ENCODE measurements around the gene SGPL1. TPM values are rescaled to one million over a fixed set of nuclear protein-coding genes. Genes with fewer than 3 reads are reported as not detected.

SGPL1 gene
- total RNA-seq, 4 donors from 2014 or later = 24.9 to 65.4 (median 61.3) TPM

DNA sequence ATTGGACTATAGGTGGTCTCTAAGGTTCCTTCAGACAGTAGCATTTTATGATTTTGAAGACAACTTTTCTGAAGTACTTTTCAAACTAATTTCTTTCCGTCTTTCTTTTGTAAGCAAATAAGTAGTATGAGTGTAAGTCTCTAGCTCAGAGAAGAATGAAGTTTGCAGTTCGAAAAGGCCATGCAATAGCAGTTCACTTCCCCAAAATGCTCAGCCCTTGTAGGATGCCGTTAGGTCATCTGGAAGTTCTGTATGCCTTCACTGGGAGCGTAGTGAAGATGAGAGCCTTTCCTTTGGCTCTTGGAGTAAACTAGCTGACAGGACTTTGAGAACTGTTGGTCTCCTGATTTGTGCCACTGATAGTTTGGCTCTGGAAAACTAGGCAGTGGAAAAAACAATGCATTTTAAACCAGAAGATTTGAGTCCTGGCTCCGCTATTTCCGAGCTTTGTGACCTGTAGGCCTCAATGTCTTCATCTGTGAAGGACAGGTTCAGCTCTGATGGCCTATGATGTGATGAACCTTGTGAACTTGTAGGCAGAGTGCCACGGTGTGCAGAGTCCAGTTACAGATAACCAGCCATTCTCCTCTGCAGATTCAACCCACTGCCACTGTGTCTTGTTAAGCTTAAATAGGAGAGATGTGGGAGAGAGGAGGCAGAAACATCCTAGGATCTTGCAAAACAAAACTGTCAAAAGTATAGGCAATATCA lies 18.8 kb downstream of the SGPL1 start:
- Histone ChIP-seq H3K9me3 (no peaks in the 10 kb centered on the region), H3K36me3 (no peaks in the 10 kb centered on the region), H3K4me3 (no peak overlapping the region), H3K27me3 (no peaks in the 10 kb centered on the region), H3K27ac (no peak overlapping the region), H3K4me1 (peaks cover 0 to 41% (median 20%) of the 10 kb centered on the region in 4 donors)
- in situ Hi-C loops (cut with MboI; ENCODE audit: low pct_ligation_motif_present in 1 of 4, low pct_unique_long_range_greater_than_20kb in 1 of 4, low sequenced_read_pairs in 3 of 4) (no loop called here), intact Hi-C loops (cut with DNase I; ENCODE audit: low total_unique reads) (no loop called here)
- TF ChIP-seq POLR2A (IDR thresholded peaks at IDR 0.05) (no peak), POLR2AphosphoS5 (IDR thresholded peaks at IDR 0.05) (no peak), EP300 (IDR thresholded peaks at IDR 0.05; ENCODE audit: low read depth) (no peak)
- TF ChIP-seq, protein P1, sequence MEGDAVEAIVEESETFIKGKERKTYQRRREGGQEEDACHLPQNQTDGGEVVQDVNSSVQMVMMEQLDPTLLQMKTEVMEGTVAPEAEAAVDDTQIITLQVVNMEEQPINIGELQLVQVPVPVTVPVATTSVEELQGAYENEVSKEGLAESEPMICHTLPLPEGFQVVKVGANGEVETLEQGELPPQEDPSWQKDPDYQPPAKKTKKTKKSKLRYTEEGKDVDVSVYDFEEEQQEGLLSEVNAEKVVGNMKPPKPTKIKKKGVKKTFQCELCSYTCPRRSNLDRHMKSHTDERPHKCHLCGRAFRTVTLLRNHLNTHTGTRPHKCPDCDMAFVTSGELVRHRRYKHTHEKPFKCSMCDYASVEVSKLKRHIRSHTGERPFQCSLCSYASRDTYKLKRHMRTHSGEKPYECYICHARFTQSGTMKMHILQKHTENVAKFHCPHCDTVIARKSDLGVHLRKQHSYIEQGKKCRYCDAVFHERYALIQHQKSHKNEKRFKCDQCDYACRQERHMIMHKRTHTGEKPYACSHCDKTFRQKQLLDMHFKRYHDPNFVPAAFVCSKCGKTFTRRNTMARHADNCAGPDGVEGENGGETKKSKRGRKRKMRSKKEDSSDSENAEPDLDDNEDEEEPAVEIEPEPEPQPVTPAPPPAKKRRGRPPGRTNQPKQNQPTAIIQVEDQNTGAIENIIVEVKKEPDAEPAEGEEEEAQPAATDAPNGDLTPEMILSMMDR (IDR thresholded peaks at IDR 0.05) = no peak
- WGBS, 2 donors (ENCODE audit: low coverage in 1 of 2) = 85 to 93% methylated on average over 5 to 7 of the region's 7 CpGs
- no peak for DNase-seq

GRCh38 chr10:70836319-70836718 lies 20.6 kb downstream of the SGPL1 start:
- DNase-seq = no peak
- intact Hi-C loops (cut with DNase I; ENCODE audit: low total_unique reads) (no loop called here), in situ Hi-C loops (cut with MboI; ENCODE audit: low pct_ligation_motif_present in 1 of 4, low pct_unique_long_range_greater_than_20kb in 1 of 4, low sequenced_read_pairs in 3 of 4) (no loop called here)
- no peak overlapping the region for H3K27ac ChIP-seq
- WGBS, 2 donors (ENCODE audit: low coverage in 1 of 2) = 80 to 85% methylated on average over 2 of the region's 2 CpGs
- H3K4me3 ChIP-seq = no peak overlapping the region
- H3K9me3 ChIP-seq = no peaks in the 10 kb centered on the region
- TF ChIP-seq, protein P1 (IDR thresholded peaks at IDR 0.05) = no peak
- TF ChIP-seq POLR2AphosphoS5 (IDR thresholded peaks at IDR 0.05) (no peak), EP300 (IDR thresholded peaks at IDR 0.05; ENCODE audit: low read depth) (no peak), POLR2A (IDR thresholded peaks at IDR 0.05) (no peak)
- no peaks in the 10 kb centered on the region for H3K27me3 ChIP-seq
- H3K36me3 ChIP-seq = no peaks in the 10 kb centered on the region
- H3K4me1 ChIP-seq = peaks cover 0 to 23% (median 13%) of the 10 kb centered on the region in 4 donors

DNA sequence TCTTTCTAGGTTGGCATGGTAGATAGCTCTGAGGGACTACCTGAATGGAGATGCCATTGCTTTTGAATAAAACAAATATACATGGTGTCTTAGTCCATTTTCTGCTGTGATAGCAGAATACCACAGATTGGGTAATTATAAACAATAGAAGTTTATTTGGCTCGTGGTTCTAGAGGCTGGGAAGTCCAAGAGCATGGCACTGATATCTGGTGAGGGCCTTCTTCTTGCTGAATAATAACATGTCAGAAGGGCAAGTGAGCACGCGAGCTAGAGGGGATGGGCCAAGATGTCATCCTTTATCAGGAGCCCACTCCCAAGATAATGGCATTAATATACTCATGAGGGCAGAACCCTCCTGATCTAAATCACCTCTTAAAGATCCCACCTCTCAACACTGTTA lies 21.9 kb downstream of the SGPL1 start:
- in situ Hi-C loops (cut with MboI; ENCODE audit: low pct_ligation_motif_present in 1 of 4, low pct_unique_long_range_greater_than_20kb in 1 of 4, low sequenced_read_pairs in 3 of 4) = no loop called here

GRCh38 chr10:70838270-70838805 lies 22.6 kb downstream of the SGPL1 start:
- in situ Hi-C loops (cut with MboI; ENCODE audit: low pct_ligation_motif_present in 1 of 4, low pct_unique_long_range_greater_than_20kb in 1 of 4, low sequenced_read_pairs in 3 of 4) = no loop called here
- intact Hi-C loops (cut with DNase I; ENCODE audit: low total_unique reads) = no loop called here
- TF ChIP-seq, protein P1 (IDR thresholded peaks at IDR 0.05) = no peak
- TF ChIP-seq POLR2AphosphoS5 (IDR thresholded peaks at IDR 0.05) (no peak), EP300 (IDR thresholded peaks at IDR 0.05; ENCODE audit: low read depth) (no peak), POLR2A (IDR thresholded peaks at IDR 0.05) (no peak)
- DNase-seq = no peak
- Histone ChIP-seq H3K4me3 (no peak overlapping the region), H3K36me3 (no peaks in the 10 kb centered on the region), H3K9me3 (no peaks in the 10 kb centered on the region), H3K27ac (no peak overlapping the region), H3K4me1 (peaks cover 0 to 12% (median 4%) of the 10 kb centered on the region in 4 donors), H3K27me3 (no peaks in the 10 kb centered on the region)
- 82 to 96% methylated on average over 4 of the region's 4 CpGs for WGBS, 2 donors (ENCODE audit: low coverage in 1 of 2)

More for the DNA sequence above, 21.9 kb downstream of the SGPL1 start:
- TF ChIP-seq EP300 (IDR thresholded peaks at IDR 0.05; ENCODE audit: low read depth) (no peak), POLR2A (IDR thresholded peaks at IDR 0.05) (no peak), POLR2AphosphoS5 (IDR thresholded peaks at IDR 0.05) (no peak)
- TF ChIP-seq, protein P1 (IDR thresholded peaks at IDR 0.05) = no peak
- WGBS, 2 donors (ENCODE audit: low coverage in 1 of 2) = 88 to 96% methylated on average over 1 to 3 of the region's 3 CpGs
- H3K27ac ChIP-seq = no peak overlapping the region
- DNase-seq = no peak
- peaks cover 0 to 12% (median 3%) of the 10 kb centered on the region in 4 donors for H3K4me1 ChIP-seq
- H3K27me3 ChIP-seq = no peaks in the 10 kb centered on the region
- no peak overlapping the region for H3K4me3 ChIP-seq
- H3K36me3 ChIP-seq = no peaks in the 10 kb centered on the region
- intact Hi-C loops (cut with DNase I; ENCODE audit: low total_unique reads) = no loop called here
- no peaks in the 10 kb centered on the region for H3K9me3 ChIP-seq
